WI38 (cell line): ENCODE measurements around the gene ARL2BP.

Experiments used
- H3K4me3 ChIP-seq: 2 replicates; pipeline ENCODE4 v1.5.1; 2011; ENCODE audit warnings: low read depth, mild to moderate bottlenecking, control low read depth, low read length
- TF ChIP-seq, protein P1 (sequence below): IDR thresholded peaks from 2 replicates; pipeline ENCODE4 v1.5.1; 2012; ENCODE audit warnings: low read depth, mild to moderate bottlenecking, control low read depth, low read length

ARL2BP gene

DNA sequence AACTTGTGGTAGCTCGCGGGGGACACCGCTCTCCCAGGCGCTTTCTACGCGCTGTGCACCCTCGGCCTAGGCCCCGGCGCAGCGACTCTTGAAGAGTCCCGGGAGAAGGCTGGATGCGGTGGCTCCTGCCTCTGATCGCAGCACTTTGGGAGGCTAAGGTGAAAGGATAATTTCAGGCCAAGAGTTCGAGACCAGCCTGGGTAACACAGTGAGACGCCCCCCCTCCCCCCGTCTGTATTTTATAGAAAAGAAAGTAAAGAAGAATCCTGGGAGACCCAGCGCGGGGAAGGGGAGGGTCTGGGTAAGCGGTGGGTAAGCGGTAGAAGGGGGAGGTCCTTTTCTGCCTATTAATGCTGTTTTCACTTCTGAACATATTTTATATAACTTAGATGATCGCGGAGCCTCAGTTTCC is 39.9 kb downstream of the ARL2BP start:
- TF ChIP-seq, protein P1, sequence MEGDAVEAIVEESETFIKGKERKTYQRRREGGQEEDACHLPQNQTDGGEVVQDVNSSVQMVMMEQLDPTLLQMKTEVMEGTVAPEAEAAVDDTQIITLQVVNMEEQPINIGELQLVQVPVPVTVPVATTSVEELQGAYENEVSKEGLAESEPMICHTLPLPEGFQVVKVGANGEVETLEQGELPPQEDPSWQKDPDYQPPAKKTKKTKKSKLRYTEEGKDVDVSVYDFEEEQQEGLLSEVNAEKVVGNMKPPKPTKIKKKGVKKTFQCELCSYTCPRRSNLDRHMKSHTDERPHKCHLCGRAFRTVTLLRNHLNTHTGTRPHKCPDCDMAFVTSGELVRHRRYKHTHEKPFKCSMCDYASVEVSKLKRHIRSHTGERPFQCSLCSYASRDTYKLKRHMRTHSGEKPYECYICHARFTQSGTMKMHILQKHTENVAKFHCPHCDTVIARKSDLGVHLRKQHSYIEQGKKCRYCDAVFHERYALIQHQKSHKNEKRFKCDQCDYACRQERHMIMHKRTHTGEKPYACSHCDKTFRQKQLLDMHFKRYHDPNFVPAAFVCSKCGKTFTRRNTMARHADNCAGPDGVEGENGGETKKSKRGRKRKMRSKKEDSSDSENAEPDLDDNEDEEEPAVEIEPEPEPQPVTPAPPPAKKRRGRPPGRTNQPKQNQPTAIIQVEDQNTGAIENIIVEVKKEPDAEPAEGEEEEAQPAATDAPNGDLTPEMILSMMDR = no peak
- peak overlapping the region; percentile 54 for H3K4me3 ChIP-seq

DNA sequence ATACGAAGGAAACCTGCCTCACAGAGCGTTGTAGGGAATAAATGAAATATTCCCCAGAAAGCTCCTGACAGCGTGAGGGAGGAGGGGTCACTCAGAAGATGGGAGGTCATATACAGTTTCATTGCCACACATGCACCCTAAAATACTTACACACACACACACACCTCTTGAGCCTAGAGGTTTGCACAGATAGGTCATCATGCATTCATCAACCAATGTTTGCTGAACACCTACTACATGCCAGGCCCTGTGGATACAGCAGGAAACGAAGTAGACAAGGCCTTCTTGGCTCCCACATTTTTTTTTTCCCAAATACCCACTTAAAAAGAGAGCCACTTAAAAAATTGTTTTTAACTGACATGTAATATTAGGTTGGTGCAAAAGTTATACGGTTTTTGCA is 40.3 kb downstream of the ARL2BP start:
- H3K4me3 ChIP-seq = no peak overlapping the region
- TF ChIP-seq, protein P1 = no peak

DNA sequence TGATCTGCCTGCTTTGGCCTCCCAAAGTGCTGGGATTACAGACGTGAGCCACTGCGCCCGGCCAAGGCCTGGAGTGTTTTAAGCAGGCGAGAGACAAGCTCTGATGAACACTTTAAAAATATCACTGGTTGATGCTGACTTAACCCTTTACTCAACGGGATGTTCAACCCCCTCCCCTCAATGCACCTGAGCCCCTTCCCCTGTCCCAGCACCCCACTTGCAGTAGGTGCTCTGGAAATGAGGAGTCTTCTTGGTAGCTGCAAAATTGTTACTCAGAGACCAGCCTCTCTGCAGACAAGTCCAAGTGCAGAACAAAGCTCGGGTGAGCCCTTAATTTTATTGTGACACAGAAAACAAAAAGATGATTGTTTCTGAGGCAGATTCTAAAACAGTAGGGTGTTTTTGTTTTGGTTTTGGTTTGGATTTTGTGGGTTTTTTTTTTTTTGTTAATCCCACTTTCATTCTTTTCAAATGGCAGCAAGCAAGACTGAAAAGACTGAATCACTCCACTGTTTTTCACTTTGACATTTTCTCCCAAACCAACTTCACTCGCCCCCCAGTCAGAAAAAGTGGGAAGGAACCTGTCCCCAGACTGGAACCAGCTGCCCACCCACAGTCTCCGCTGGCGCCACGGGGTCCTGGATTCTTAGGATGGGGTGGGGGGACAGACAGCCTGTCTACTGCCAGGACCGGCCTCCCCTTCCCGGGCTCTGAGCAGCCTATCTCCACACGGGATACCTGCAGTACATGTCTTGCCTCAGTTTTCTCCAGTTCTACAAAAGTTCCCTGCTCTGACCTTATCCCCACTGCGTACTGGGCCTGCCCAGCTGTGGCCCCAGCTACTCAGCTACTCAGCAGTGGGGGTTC is 44.6 kb downstream of the ARL2BP start:
- TF ChIP-seq, protein P1 = no peak
- H3K4me3 ChIP-seq = no peak overlapping the region

DNA sequence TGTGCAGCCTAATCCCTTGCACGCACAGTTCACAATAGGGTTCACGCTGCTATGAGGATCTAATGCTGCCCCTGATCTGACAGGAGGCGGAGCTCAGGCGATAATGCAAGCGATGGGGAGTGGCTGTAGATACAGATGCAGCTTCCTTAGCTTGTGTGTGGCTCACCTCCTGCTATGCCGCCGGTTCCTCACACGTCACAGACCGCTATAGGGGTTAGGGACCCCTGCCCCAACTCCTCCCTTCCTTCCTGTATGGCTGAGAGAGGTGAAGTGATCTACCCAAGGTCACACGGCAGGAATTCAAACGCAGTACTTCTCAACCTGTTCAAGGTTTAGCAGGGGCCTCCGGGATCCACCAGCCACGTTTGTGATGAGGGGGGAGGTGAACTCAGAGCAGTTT is 52.8 kb downstream of the ARL2BP start:
- TF ChIP-seq, protein P1 = no peak
- H3K4me3 ChIP-seq = no peak overlapping the region

DNA sequence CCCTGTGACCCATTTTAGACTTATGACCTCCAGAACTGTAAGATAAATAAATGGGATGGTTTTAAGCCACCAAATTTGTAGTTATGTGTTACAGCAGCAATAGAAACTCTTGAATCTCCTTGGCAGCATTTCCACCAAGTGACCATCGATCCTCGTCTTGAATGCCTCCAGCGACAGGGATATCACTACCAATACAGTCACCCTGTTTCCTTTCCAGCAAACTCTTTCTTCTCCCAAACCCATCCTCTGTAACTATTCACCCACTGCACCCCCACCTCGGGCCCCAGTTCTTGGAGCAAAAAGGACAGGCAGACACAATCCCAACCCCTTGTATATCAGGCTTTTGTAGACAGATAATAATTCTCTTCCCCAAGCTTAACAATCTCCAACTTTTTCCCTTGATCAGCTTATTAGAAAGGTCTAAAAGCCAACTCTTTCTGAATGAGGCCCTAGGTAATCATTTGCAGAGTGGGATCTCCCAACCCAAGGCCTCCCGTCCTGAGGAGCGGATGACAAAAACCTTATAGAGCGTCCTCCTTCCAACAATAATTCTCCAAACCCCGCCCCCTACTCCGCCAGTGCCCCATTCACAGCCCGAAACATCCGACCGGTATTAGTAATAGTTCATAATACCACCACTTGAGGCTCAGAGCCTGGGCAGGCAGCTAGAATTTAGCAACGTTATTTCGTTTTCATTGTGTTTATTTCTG is 54.1 kb downstream of the ARL2BP start:
- peak overlapping the region; percentile 63 for H3K4me3 ChIP-seq
- TF ChIP-seq, protein P1 = no peak

DNA sequence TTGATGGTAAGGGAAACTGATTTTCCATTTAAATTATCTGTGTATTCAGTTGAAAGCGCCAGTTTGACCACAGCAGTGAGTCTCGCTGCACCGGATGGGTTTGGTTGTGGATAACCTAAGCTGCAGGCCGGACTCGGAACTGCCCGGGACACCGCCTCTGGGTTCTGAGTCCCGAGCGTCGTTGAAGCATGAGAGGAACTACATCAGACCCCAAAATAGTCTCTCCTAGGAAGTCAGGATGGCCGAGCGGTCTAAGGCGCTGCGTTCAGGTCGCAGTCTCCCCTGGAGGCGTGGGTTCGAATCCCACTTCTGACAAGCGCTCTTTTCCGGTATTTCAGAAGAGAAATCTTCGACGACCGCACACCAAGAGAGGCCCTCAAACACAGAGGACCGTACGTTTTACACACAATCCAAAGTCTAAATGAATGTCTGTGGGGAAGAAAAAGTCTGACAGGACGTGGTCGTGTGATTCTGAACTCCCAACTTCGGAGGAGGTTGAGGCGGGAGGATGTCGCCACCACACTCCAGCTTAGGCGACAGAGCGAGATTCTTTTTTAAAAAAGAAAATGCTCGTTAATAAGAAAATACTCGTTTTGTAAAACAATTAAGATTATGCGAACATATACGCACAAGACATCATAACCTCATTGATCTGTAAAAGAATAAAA is 54.8 kb downstream of the ARL2BP start:
- peak overlapping the region; percentile 63 for H3K4me3 ChIP-seq
- TF ChIP-seq, protein P1 = no peak
